ENCODE data around the gene ZNF701. TPM values are rescaled to one million over a fixed set of nuclear protein-coding genes. Genes with fewer than 3 reads are reported as not detected.
"Not testable (repeated sequence)": the region's sequence is repeated elsewhere in the genome, so short reads cannot be mapped to it uniquely, and the experiment has no call there.

ZNF701 gene
- polyA plus RNA-seq, 2 donors, result 3.1 to 9.5 TPM

- not testable (repeated sequence) for H3K4me1 ChIP-seq (ENCODE audit: control insufficient read depth in 2 of 2, insufficient read depth in 2 of 2, low read length in 1 of 2); H3K27me3 ChIP-seq (ENCODE audit: control insufficient read depth in 1 of 2, insufficient read depth in 2 of 2, low read length in 2 of 2); H3K27ac ChIP-seq (ENCODE audit: low read depth in 2 of 2, low read length in 1 of 2); H3K4me3 ChIP-seq (ENCODE audit: low read depth in 1 of 2, low read length in 2 of 2); H3K36me3 ChIP-seq (ENCODE audit: control insufficient read depth in 2 of 2, insufficient read depth in 2 of 2, low read length in 1 of 2)
- WGBS, 2 donors, result 96 to 99% methylated on average over 8 of the region's 8 CpGs
- H3K9me3 ChIP-seq (ENCODE audit: control insufficient read depth in 2 of 2, insufficient read depth in 1 of 2, low read depth in 1 of 2, low read length in 1 of 2), result peaks cover 5 to 28% of the 10 kb centered on the region in 2 donors
Observed at GRCh38 chr19:52561611-52562010, 8.5 kb upstream of the ZNF701 start.

DNA sequence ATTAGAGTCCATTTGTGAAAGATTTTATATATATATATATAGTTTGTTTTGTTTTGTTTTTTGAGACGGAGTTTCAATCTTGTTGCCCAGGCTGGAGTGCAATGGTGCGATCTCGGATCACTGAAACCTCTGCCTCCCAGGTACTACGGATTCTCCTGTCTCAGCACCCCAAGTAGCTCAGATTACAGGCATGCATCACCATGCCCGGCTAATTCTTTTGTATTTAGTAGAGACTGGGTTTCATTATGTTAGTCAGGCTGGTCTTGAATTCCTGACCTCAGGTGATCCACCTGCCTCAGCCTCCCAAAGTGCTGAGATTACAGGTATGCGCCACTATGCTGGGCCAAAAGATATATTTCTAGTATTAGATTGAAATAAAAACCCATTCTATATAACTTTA lies 4.0 kb upstream of the ZNF701 start:
- H3K4me3 ChIP-seq (ENCODE audit: low read depth in 1 of 2, low read length in 2 of 2), result no peak overlapping the region
- peaks cover 2 to 3% of the 10 kb centered on the region in 2 donors for H3K4me1 ChIP-seq (ENCODE audit: control insufficient read depth in 2 of 2, insufficient read depth in 2 of 2, low read length in 1 of 2)
- H3K27ac ChIP-seq (ENCODE audit: low read depth in 2 of 2, low read length in 1 of 2), result no peak overlapping the region
- no peaks in the 10 kb centered on the region for H3K27me3 ChIP-seq (ENCODE audit: control insufficient read depth in 1 of 2, insufficient read depth in 2 of 2, low read length in 2 of 2)
- WGBS, 2 donors, result 89 to 90% methylated on average over 6 of the region's 6 CpGs
- peaks cover 2 to 18% of the 10 kb centered on the region in 2 donors for H3K9me3 ChIP-seq (ENCODE audit: control insufficient read depth in 2 of 2, insufficient read depth in 1 of 2, low read depth in 1 of 2, low read length in 1 of 2)
- peaks cover 0 to 2% of the 10 kb centered on the region in 2 donors for H3K36me3 ChIP-seq (ENCODE audit: control insufficient read depth in 2 of 2, insufficient read depth in 2 of 2, low read length in 1 of 2)

DNA sequence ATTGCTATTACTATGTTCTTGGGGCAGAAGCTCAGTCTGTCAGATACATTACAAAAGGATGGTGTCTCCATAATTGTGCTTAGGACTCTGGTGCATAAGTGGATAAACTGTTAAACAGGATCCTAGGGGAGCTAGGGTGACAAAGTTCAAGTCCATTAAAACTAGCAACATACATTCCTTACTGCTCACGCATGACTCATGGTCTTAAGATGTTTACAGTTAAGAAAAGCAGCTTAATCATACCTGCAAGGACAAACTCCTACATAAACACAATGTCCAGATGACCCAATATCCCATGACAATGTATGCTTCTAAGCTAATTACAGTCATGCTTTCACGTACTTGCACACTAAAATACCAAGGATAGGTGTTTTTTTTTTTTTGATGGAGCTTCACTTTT lies 3.5 kb upstream of the ZNF701 start:
- 88 to 91% methylated on average over 2 of the region's 2 CpGs for WGBS, 2 donors
- peaks cover 2 to 17% of the 10 kb centered on the region in 2 donors for H3K9me3 ChIP-seq (ENCODE audit: control insufficient read depth in 2 of 2, insufficient read depth in 1 of 2, low read depth in 1 of 2, low read length in 1 of 2)
- peaks cover 0 to 2% of the 10 kb centered on the region in 2 donors for H3K36me3 ChIP-seq (ENCODE audit: control insufficient read depth in 2 of 2, insufficient read depth in 2 of 2, low read length in 1 of 2)
- no peak overlapping the region for H3K27ac ChIP-seq (ENCODE audit: low read depth in 2 of 2, low read length in 1 of 2)
- H3K4me1 ChIP-seq (ENCODE audit: control insufficient read depth in 2 of 2, insufficient read depth in 2 of 2, low read length in 1 of 2), result peaks cover 2 to 3% of the 10 kb centered on the region in 2 donors
- H3K4me3 ChIP-seq (ENCODE audit: low read depth in 1 of 2, low read length in 2 of 2), result no peak overlapping the region
- no peaks in the 10 kb centered on the region for H3K27me3 ChIP-seq (ENCODE audit: control insufficient read depth in 1 of 2, insufficient read depth in 2 of 2, low read length in 2 of 2)

DNA sequence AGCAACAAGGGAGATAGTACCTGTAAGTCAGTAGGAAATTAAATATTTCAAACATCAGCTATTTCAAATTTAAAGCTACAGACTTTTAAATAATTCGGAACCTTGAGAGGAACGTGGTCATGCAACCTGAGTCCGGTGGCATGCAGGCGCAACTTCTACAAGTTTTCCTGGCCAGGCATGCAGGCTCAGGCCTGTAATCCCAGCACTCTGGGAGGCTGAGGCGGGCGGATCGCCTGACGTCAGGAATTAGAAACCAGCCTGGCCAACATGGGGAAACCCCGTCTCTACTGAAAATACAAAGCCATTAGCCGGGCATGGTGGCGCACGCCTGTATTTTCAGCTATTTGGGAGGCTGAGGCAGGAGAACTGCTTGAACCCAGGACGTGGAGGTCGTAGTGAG lies 2.2 kb upstream of the ZNF701 start:
- WGBS, 2 donors, result 96 to 97% methylated on average over 14 of the region's 14 CpGs
- H3K4me1 ChIP-seq (ENCODE audit: control insufficient read depth in 2 of 2, insufficient read depth in 2 of 2, low read length in 1 of 2), result peaks cover 2 to 3% of the 10 kb centered on the region in 2 donors
- peaks cover 0 to 4% of the 10 kb centered on the region in 2 donors for H3K36me3 ChIP-seq (ENCODE audit: control insufficient read depth in 2 of 2, insufficient read depth in 2 of 2, low read length in 1 of 2)
- no peak overlapping the region for H3K27ac ChIP-seq (ENCODE audit: low read depth in 2 of 2, low read length in 1 of 2)
- no peaks in the 10 kb centered on the region for H3K27me3 ChIP-seq (ENCODE audit: control insufficient read depth in 1 of 2, insufficient read depth in 2 of 2, low read length in 2 of 2)
- H3K9me3 ChIP-seq (ENCODE audit: control insufficient read depth in 2 of 2, insufficient read depth in 1 of 2, low read depth in 1 of 2, low read length in 1 of 2), result peaks cover 2 to 14% of the 10 kb centered on the region in 2 donors
- H3K4me3 ChIP-seq (ENCODE audit: low read depth in 1 of 2, low read length in 2 of 2), result no peak overlapping the region

- H3K27me3 ChIP-seq (ENCODE audit: control insufficient read depth in 1 of 2, insufficient read depth in 2 of 2, low read length in 2 of 2); H3K36me3 ChIP-seq (ENCODE audit: control insufficient read depth in 2 of 2, insufficient read depth in 2 of 2, low read length in 1 of 2); H3K4me1 ChIP-seq (ENCODE audit: control insufficient read depth in 2 of 2, insufficient read depth in 2 of 2, low read length in 1 of 2): not testable (repeated sequence)
- 11 to 12% methylated on average over 13 of the region's 13 CpGs for WGBS, 2 donors
- Histone ChIP-seq H3K9me3 (ENCODE audit: control insufficient read depth in 2 of 2, insufficient read depth in 1 of 2, low read depth in 1 of 2, low read length in 1 of 2) (peaks cover 0 to 19% of the 10 kb centered on the region in 2 donors), H3K4me3 (ENCODE audit: low read depth in 1 of 2, low read length in 2 of 2) (peak overlapping the region; percentile 60 to 79), H3K27ac (ENCODE audit: low read depth in 2 of 2, low read length in 1 of 2) (peak overlapping the region; percentile 24 to 75)
Observed at GRCh38 chr19:52569638-52569999, 468 bp upstream of the ZNF701 start.

DNA sequence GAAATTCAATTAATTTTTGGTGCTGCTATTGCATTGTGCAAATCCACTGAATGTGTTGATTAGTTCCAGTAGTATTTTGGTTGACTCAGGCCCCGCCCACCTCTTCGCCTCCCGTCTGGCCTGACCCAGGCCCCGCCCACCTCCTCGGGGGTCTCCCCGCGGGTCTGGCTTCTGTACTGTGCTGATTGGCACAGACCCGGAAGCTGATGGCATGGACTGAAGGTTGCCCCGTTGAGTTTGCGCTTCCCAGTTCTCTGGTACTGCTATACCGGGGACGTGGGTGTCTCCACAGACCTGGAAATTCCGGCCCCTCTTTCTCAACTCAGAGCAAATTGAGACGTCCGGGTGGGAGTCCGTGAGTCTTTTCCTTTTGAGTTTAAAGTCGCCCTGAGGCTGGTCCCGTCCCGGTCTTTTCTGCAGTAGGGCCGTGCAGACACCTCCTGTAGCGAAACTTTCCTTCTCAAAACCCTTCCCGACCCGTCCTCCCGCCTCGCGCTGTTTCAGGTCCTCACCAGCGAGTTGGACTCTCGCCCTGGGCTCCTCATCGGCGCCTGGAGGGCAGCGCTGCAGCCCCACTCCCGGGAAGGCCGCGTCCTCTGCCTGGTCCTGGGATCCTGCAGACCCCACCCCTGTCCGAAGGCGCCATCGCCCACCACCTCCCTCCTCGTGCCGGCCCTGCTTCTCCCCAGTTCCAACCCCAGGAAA lies 14.8 kb downstream of the ZNF701 start:
- Histone ChIP-seq H3K36me3 (ENCODE audit: control insufficient read depth in 2 of 2, insufficient read depth in 2 of 2, low read length in 1 of 2) (peaks cover 6 to 10% of the 10 kb centered on the region in 2 donors), H3K27ac (ENCODE audit: low read depth in 2 of 2, low read length in 1 of 2) (no peak overlapping the region), H3K4me1 (ENCODE audit: control insufficient read depth in 2 of 2, insufficient read depth in 2 of 2, low read length in 1 of 2) (no peaks in the 10 kb centered on the region), H3K9me3 (ENCODE audit: control insufficient read depth in 2 of 2, insufficient read depth in 1 of 2, low read depth in 1 of 2, low read length in 1 of 2) (peaks cover 3 to 26% of the 10 kb centered on the region in 2 donors), H3K4me3 (ENCODE audit: low read depth in 1 of 2, low read length in 2 of 2) (no peak overlapping the region), H3K27me3 (ENCODE audit: control insufficient read depth in 1 of 2, insufficient read depth in 2 of 2, low read length in 2 of 2) (no peaks in the 10 kb centered on the region)
- 39 to 54% methylated on average over 39 of the region's 39 CpGs for WGBS, 2 donors

DNA sequence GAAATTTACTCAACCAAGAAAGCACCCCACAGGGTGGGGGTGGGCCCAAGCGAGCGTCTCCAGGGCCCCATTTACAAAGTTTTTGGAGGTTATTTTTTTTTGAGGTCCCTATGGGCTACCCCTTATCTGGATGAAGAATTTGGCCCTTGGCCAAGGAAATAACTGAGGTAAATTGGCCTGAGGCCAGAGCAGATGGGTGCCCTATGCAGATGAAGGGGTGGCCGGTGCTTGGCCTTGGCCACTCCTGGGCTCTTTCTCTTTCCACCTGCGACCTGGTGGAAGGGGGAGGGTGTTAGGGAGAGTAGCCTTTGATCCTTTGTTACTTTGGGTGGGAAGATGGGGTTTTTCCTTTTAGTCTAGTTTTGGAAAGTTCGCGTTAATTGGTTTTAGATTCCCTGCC lies 15.5 kb downstream of the ZNF701 start:
- 87 to 90% methylated on average over 6 of the region's 6 CpGs for WGBS, 2 donors
- H3K27me3 ChIP-seq (ENCODE audit: control insufficient read depth in 1 of 2, insufficient read depth in 2 of 2, low read length in 2 of 2), result no peaks in the 10 kb centered on the region
- peaks cover 3 to 26% of the 10 kb centered on the region in 2 donors for H3K9me3 ChIP-seq (ENCODE audit: control insufficient read depth in 2 of 2, insufficient read depth in 1 of 2, low read depth in 1 of 2, low read length in 1 of 2)
- no peak overlapping the region for H3K27ac ChIP-seq (ENCODE audit: low read depth in 2 of 2, low read length in 1 of 2)
- H3K36me3 ChIP-seq (ENCODE audit: control insufficient read depth in 2 of 2, insufficient read depth in 2 of 2, low read length in 1 of 2), result peaks cover 6 to 10% of the 10 kb centered on the region in 2 donors
- H3K4me1 ChIP-seq (ENCODE audit: control insufficient read depth in 2 of 2, insufficient read depth in 2 of 2, low read length in 1 of 2), result no peaks in the 10 kb centered on the region
- H3K4me3 ChIP-seq (ENCODE audit: low read depth in 1 of 2, low read length in 2 of 2), result no peak overlapping the region

GRCh38 chr19:52590728-52591127 lies 20.6 kb downstream of the ZNF701 start:
- H3K9me3 ChIP-seq (ENCODE audit: control insufficient read depth in 2 of 2, insufficient read depth in 1 of 2, low read depth in 1 of 2, low read length in 1 of 2), result peaks cover 2 to 12% of the 10 kb centered on the region in 2 donors
- H3K36me3 ChIP-seq (ENCODE audit: control insufficient read depth in 2 of 2, insufficient read depth in 2 of 2, low read length in 1 of 2), result no peaks in the 10 kb centered on the region
- H3K27ac ChIP-seq (ENCODE audit: low read depth in 2 of 2, low read length in 1 of 2), result no peak overlapping the region
- H3K4me1 ChIP-seq (ENCODE audit: control insufficient read depth in 2 of 2, insufficient read depth in 2 of 2, low read length in 1 of 2), result no peaks in the 10 kb centered on the region
- no peaks in the 10 kb centered on the region for H3K27me3 ChIP-seq (ENCODE audit: control insufficient read depth in 1 of 2, insufficient read depth in 2 of 2, low read length in 2 of 2)
- WGBS, 2 donors, result 90 to 91% methylated on average over 5 of the region's 5 CpGs
- no peak overlapping the region for H3K4me3 ChIP-seq (ENCODE audit: low read depth in 1 of 2, low read length in 2 of 2)

GRCh38 chr19:52592301-52592700 lies 22.2 kb downstream of the ZNF701 start:
- Histone ChIP-seq H3K9me3 (ENCODE audit: control insufficient read depth in 2 of 2, insufficient read depth in 1 of 2, low read depth in 1 of 2, low read length in 1 of 2) (peaks cover 2% of the 10 kb centered on the region in 2 donors), H3K4me3 (ENCODE audit: low read depth in 1 of 2, low read length in 2 of 2) (no peak overlapping the region), H3K27me3 (ENCODE audit: control insufficient read depth in 1 of 2, insufficient read depth in 2 of 2, low read length in 2 of 2) (no peaks in the 10 kb centered on the region), H3K27ac (ENCODE audit: low read depth in 2 of 2, low read length in 1 of 2) (no peak overlapping the region), H3K4me1 (ENCODE audit: control insufficient read depth in 2 of 2, insufficient read depth in 2 of 2, low read length in 1 of 2) (no peaks in the 10 kb centered on the region), H3K36me3 (ENCODE audit: control insufficient read depth in 2 of 2, insufficient read depth in 2 of 2, low read length in 1 of 2) (no peaks in the 10 kb centered on the region)
- 65 to 96% methylated on average over 3 of the region's 3 CpGs for WGBS, 2 donors

DNA sequence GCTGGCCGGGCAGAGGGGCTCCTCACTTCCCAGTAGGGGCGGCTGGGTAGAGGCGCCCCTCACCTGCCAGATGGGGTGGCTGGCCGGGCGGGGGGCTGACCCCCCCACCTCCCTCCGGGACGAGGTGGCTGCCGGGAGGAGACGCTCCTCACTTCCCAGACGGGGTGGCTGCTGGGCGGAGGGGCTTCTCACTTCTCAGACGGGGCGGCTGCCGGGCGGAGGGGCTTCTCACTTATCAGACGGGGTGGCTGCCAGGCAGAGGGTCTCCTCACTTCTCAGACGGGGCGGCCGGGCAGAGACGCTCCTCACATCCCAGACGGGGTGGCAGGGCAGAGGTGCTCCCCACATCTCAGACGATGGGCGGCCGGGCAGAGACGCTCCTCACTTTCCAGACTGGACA lies 23.4 kb downstream of the ZNF701 start:
- not testable (repeated sequence) for H3K4me3 ChIP-seq (ENCODE audit: low read depth in 1 of 2, low read length in 2 of 2); H3K27me3 ChIP-seq (ENCODE audit: control insufficient read depth in 1 of 2, insufficient read depth in 2 of 2, low read length in 2 of 2); H3K36me3 ChIP-seq (ENCODE audit: control insufficient read depth in 2 of 2, insufficient read depth in 2 of 2, low read length in 1 of 2); H3K27ac ChIP-seq (ENCODE audit: low read depth in 2 of 2, low read length in 1 of 2); H3K9me3 ChIP-seq (ENCODE audit: control insufficient read depth in 2 of 2, insufficient read depth in 1 of 2, low read depth in 1 of 2, low read length in 1 of 2); H3K4me1 ChIP-seq (ENCODE audit: control insufficient read depth in 2 of 2, insufficient read depth in 2 of 2, low read length in 1 of 2)
- WGBS, 2 donors, result 99% methylated on average over 16 of the region's 25 CpGs; no CpG with 5 or more reads in 1 of the 2 donors

Measured in esophagus (tissue), 2 donors.